Nephron progenitor cell (in vitro differentiated cells): ENCODE measurements around the gene SLC6A5.
"Not testable (repeated sequence)": the region's sequence is repeated elsewhere in the genome, so short reads cannot be mapped to it uniquely, and the experiment has no call there.

ENCODE experiments used
- DNase-seq: peaks from one replicate; pipeline ENCODE4 v3.0.0; 2021
- H3K27ac Mint-ChIP-seq: 2 replicates; pipeline ENCODE4 v1.8.0; 2021; ENCODE audit warnings: mild to moderate bottlenecking, moderate library complexity, mixed read lengths
- H3K27me3 Mint-ChIP-seq: 2 replicates; pipeline ENCODE4 v1.8.0; 2021; ENCODE audit warnings: mild to moderate bottlenecking, low read depth, mixed read lengths; ENCODE audit not compliant: poor library complexity
- H3K36me3 Mint-ChIP-seq: 2 replicates; pipeline ENCODE4 v1.8.0; 2021; ENCODE audit warnings: low read depth, mixed read lengths
- H3K4me1 Mint-ChIP-seq: 2 replicates; pipeline ENCODE4 v1.8.0; 2021; ENCODE audit warnings: mixed read lengths
- H3K4me3 Mint-ChIP-seq: 2 replicates; pipeline ENCODE4 v1.8.0; 2021; ENCODE audit warnings: mild to moderate bottlenecking, moderate library complexity, mixed read lengths
- H3K9me3 Mint-ChIP-seq: 2 replicates; pipeline ENCODE4 v1.8.0; 2021; ENCODE audit warnings: mild to moderate bottlenecking, moderate library complexity, mixed read lengths
- TF ChIP-seq, protein P1 (sequence below): fragments of 200-600 bp; sonication (generic); IDR thresholded peaks from 2 replicates; pipeline ENCODE4 v1.5.0; 2021; ENCODE audit warnings: antibody characterized with exemption

The SLC6A5 gene

GRCh38 chr11:20599221-20600019, at the start of gene SLC6A5:
SLC6A5 (plus strand) TSS chr11:20599608; CDS start chr11:20599673, 65 bp downstream.
- TF ChIP-seq, protein P1, sequence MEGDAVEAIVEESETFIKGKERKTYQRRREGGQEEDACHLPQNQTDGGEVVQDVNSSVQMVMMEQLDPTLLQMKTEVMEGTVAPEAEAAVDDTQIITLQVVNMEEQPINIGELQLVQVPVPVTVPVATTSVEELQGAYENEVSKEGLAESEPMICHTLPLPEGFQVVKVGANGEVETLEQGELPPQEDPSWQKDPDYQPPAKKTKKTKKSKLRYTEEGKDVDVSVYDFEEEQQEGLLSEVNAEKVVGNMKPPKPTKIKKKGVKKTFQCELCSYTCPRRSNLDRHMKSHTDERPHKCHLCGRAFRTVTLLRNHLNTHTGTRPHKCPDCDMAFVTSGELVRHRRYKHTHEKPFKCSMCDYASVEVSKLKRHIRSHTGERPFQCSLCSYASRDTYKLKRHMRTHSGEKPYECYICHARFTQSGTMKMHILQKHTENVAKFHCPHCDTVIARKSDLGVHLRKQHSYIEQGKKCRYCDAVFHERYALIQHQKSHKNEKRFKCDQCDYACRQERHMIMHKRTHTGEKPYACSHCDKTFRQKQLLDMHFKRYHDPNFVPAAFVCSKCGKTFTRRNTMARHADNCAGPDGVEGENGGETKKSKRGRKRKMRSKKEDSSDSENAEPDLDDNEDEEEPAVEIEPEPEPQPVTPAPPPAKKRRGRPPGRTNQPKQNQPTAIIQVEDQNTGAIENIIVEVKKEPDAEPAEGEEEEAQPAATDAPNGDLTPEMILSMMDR = no peak
- Mint-ChIP-seq H3K27me3 (peaks cover 100% of the 10 kb centered on the region), H3K4me3 (no peak within 1 kb of the TSS), H3K9me3 (peaks cover 4% of the 10 kb centered on the region), H3K36me3 (no peaks in the 10 kb centered on the region), H3K27ac (no peak within 1 kb of the TSS), H3K4me1 (peaks cover 6% of the 10 kb centered on the region)
- peak; percentile 93 for DNase-seq

GRCh38 chr11:20551096-20551495, 48.3 kb upstream of the SLC6A5 start:
- peaks cover 4% of the 10 kb centered on the region for H3K27me3 Mint-ChIP-seq
- TF ChIP-seq, protein P1 = no peak
- H3K36me3 Mint-ChIP-seq = no peaks in the 10 kb centered on the region
- no peak overlapping the region for H3K4me3 Mint-ChIP-seq
- H3K9me3 Mint-ChIP-seq = peaks cover 9% of the 10 kb centered on the region
- H3K27ac Mint-ChIP-seq = no peak overlapping the region
- H3K4me1 Mint-ChIP-seq = no peaks in the 10 kb centered on the region
- no peak for DNase-seq

DNA sequence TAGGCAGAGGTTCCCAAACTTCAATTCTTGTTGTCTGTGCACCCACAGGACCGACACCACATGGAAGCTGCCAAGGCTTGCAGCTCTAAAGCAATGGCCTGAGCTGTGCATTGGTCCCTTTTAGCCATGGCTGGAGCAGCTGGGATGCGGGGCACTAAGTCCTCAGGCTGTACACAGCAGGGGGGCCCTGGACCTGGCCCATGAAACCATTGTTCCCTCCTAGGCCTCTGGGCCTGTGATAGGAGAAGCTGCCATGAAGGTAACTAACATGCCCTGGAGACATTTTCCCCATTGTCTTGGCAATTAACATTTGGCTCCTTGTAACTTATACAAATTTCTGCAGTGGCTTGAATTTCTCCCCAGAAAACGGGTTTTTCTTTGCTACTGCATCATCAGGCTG, 43.6 kb upstream of the SLC6A5 start:
- peaks cover 9% of the 10 kb centered on the region for H3K27me3 Mint-ChIP-seq
- peaks cover 18% of the 10 kb centered on the region for H3K9me3 Mint-ChIP-seq
- H3K4me1 Mint-ChIP-seq = no peaks in the 10 kb centered on the region
- no peak for DNase-seq
- no peak overlapping the region for H3K27ac Mint-ChIP-seq
- TF ChIP-seq, protein P1 = no peak
- H3K36me3 Mint-ChIP-seq = no peaks in the 10 kb centered on the region
- H3K4me3 Mint-ChIP-seq = no peak overlapping the region

DNA sequence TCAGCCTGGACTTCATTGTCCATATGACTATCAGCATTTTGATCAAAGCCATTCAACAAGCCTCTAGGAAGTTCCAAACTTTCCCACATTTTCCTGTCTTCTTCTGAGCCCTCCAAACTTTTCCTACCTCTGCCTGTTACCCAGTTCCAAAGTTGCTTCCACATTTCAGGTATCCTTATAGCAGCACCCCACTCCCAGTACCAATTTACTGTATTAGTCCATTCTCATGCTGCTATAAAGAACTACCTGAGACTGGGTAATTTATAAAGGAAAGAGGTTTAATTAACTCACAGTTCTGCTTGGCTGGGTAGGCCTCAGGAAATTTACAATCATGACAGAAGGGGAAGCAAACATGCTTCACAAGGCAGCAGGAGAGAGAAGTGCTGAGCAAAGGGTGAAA, 43.0 kb upstream of the SLC6A5 start:
- not testable (repeated sequence) for H3K36me3 Mint-ChIP-seq, H3K27me3 Mint-ChIP-seq, H3K4me1 Mint-ChIP-seq, H3K27ac Mint-ChIP-seq, DNase-seq, H3K4me3 Mint-ChIP-seq
- peaks cover 18% of the 10 kb centered on the region for H3K9me3 Mint-ChIP-seq

GRCh38 chr11:20558741-20559140, 40.7 kb upstream of the SLC6A5 start:
- H3K36me3 Mint-ChIP-seq = no peaks in the 10 kb centered on the region
- H3K27ac Mint-ChIP-seq = no peak overlapping the region
- no peak for DNase-seq
- TF ChIP-seq, protein P1 = no peak
- H3K4me3 Mint-ChIP-seq = no peak overlapping the region
- H3K4me1 Mint-ChIP-seq = no peaks in the 10 kb centered on the region
- peaks cover 18% of the 10 kb centered on the region for H3K9me3 Mint-ChIP-seq
- peaks cover 8% of the 10 kb centered on the region for H3K27me3 Mint-ChIP-seq

DNA sequence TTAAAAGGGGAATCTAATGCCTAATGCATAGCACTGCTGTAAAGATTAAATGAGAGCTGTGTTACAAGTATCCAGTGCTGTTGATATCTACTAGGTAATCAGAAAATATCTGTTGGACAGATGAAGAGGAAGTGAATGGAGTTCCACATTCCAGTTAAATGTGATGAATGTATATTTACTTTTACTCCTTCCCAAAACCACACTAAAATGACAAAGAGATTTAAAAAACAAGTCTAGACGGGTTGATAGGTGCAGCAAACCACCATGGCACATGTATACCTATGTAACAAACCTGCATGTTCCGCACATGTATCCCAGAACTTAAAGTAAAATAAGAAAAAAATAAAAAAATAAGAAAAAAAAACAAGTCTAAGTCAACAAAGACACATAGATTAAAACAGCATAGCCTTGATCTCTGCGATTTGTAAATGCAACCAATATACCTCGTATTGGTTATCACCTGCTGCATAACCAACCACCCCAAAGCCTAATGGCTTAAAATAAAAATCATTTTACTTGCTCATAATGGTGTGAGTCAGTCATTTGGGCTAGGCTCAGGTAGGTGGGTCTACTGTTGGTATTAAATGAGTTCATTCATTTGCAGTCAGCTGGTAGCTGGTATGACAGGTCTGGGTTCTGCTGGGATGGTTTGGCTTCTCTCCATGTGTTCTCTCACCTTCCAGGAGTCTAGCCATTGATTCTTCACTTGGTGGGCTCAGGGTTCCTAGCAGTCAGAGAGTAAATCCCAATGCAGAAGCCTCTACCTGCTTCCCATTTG, 39.7 kb upstream of the SLC6A5 start:
- TF ChIP-seq, protein P1 = no peak
- no peak for DNase-seq
- H3K27me3 Mint-ChIP-seq = peaks cover 11% of the 10 kb centered on the region
- no peak overlapping the region for H3K4me3 Mint-ChIP-seq
- H3K4me1 Mint-ChIP-seq = no peaks in the 10 kb centered on the region
- no peak overlapping the region for H3K27ac Mint-ChIP-seq
- H3K9me3 Mint-ChIP-seq = peaks cover 18% of the 10 kb centered on the region
- H3K36me3 Mint-ChIP-seq = no peaks in the 10 kb centered on the region
